B cell (primary cell): ENCODE results near the gene CUTA. TPM values are rescaled to one million over a fixed set of nuclear protein-coding genes. Genes with fewer than 3 reads are reported as not detected.

Experiments used
- ATAC-seq: fragments of 200-7000 bp; cut with Tn5 transposase; one replicate; pipeline ENCODE4 v1.10.0; 2021; ENCODE audit warnings: low read depth, mild to moderate bottlenecking, moderate number of reproducible peaks, moderate library complexity
- CTCF ChIA-PET: fragments of 350-600 bp; sonication (Branson Sonifier 250); formaldehyde crosslinking; loops from one replicate; lab custom pipeline; 2021; ENCODE audit warnings: antibody characterized with exemption, inconsistent platforms; lab: Charles Lee
- POLR2A ChIA-PET: fragments of 350-600 bp; sonication (Branson Sonifier 250); formaldehyde crosslinking; loops from one replicate; lab custom pipeline; 2021; ENCODE audit warnings: antibody characterized with exemption; lab: Charles Lee
- DNase-seq: peaks from one replicate; pipeline ENCODE4 v3.0.0; 2013
- H2AFZ ChIP-seq: 2 replicates; pipeline ENCODE4 v1.6.1; 2012; ENCODE audit warnings: mild to moderate bottlenecking, low read depth, low read length; ENCODE audit not compliant: insufficient read depth, poor library complexity, severe bottlenecking
- H3K27ac ChIP-seq, 2 donors: 1 replicate in 1 of 2; 2 replicates in 1 of 2; pipeline ENCODE4 v1.5.1; 2012 to 2013; ENCODE audit warnings: low read length in 2 of 2, mild to moderate bottlenecking in 2 of 2, moderate library complexity in 1 of 2
- H3K27me3 ChIP-seq, 4 experiments: fragments of 200-600 bp in 1 of 4; sonication (generic) in 1 of 4; replicated peaks in 1 of 4; 1 replicate in 2 of 4; 2 replicates in 2 of 4; pipeline versions ENCODE4 v1.6.1 to v1.7.0; 2013 to 2016; ENCODE audit warnings: low read length in 3 of 4, mild to moderate bottlenecking in 2 of 4, mixed read lengths in 1 of 4, moderate library complexity in 1 of 4; ENCODE audit not compliant: insufficient read depth in 4 of 4, control insufficient read depth in 3 of 4; ENCODE audit errors: control extremely low read depth in 1 of 4
- H3K36me3 ChIP-seq, 2 experiments: replicated peaks in 1 of 2; 1 replicate in 1 of 2; 2 replicates in 1 of 2; pipeline versions ENCODE4 v1.6.1 to v1.7.1; 2013; ENCODE audit warnings: low read length in 1 of 2; ENCODE audit not compliant: insufficient read depth in 2 of 2, control insufficient read depth in 1 of 2; ENCODE audit errors: control extremely low read depth in 1 of 2, extremely low read depth in 1 of 2
- H3K4me1 ChIP-seq, 2 donors: fragments of 200-600 bp in 1 of 2; sonication (generic) in 1 of 2; 1 replicate in 1 of 2; 2 replicates in 1 of 2; pipeline versions ENCODE4 v1.5.1 to v1.6.1; 2013 to 2017; ENCODE audit warnings: low read length in 2 of 2; ENCODE audit not compliant: control insufficient read depth in 2 of 2, insufficient read depth in 2 of 2
- H3K4me2 ChIP-seq: replicated peaks from 2 replicates; pipeline ENCODE3; 2012; ENCODE audit warnings: mild to moderate bottlenecking, low read depth, low read length; ENCODE audit not compliant: poor library complexity, severe bottlenecking
- H3K4me3 ChIP-seq, 5 experiments: fragments of 200-600 bp in 1 of 5; sonication (generic) in 1 of 5; 1 replicate in 3 of 5; 2 replicates in 2 of 5; pipeline versions ENCODE4 v1.5.1 to v1.7.0; 2011 to 2016; ENCODE audit warnings: low read length in 4 of 5, mild to moderate bottlenecking in 4 of 5, low read depth in 2 of 5, control low read depth in 1 of 5, moderate library complexity in 1 of 5; ENCODE audit not compliant: insufficient read depth in 1 of 5; ENCODE audit errors: control extremely low read depth in 1 of 5, extremely low read depth in 1 of 5
- H3K79me2 ChIP-seq: fragments of 200-600 bp; sonication (generic); one replicate; pipeline ENCODE4 v1.6.0; 2016; ENCODE audit warnings: low read length; ENCODE audit not compliant: control insufficient read depth, insufficient read depth
- H3K9ac ChIP-seq: fragments of 200-600 bp; sonication (generic); 2 replicates; pipeline ENCODE4 v1.6.1; 2017; ENCODE audit warnings: mild to moderate bottlenecking, low read length, moderate library complexity
- H3K9me3 ChIP-seq, 3 donors: one replicate each; pipeline versions ENCODE4 v1.6.1 to v1.7.1; 2013; ENCODE audit warnings: low read length in 2 of 3; ENCODE audit not compliant: control insufficient read depth in 2 of 3, insufficient read depth in 1 of 3; ENCODE audit errors: control extremely low read depth in 1 of 3
- H4K20me1 ChIP-seq: 2 replicates; pipeline ENCODE4 v1.6.0; 2012; ENCODE audit warnings: mild to moderate bottlenecking, low read length; ENCODE audit not compliant: insufficient read depth, control insufficient read depth, poor library complexity, severe bottlenecking
- H3K27ac Mint-ChIP-seq: one replicate; pipeline ENCODE4 v1.8.0; 2021; ENCODE audit warnings: mixed read lengths
- H3K27me3 Mint-ChIP-seq: one replicate; pipeline ENCODE4 v1.8.0; 2021; ENCODE audit warnings: mixed read lengths
- H3K4me1 Mint-ChIP-seq: one replicate; pipeline ENCODE4 v1.8.0; 2021; ENCODE audit warnings: mixed read lengths
- H3K4me3 Mint-ChIP-seq: one replicate; pipeline ENCODE4 v1.8.0; 2021; ENCODE audit warnings: mixed read lengths
- H3K9me3 Mint-ChIP-seq: one replicate; pipeline ENCODE4 v1.8.0; 2022; ENCODE audit warnings: mixed read lengths; ENCODE audit not compliant: insufficient read depth
- EZH2 ChIP-seq: IDR thresholded peaks from 2 replicates; pipeline ENCODE4 v1.6.1; 2012; ENCODE audit warnings: borderline replicate concordance, low read depth, mild to moderate bottlenecking, moderate library complexity, low read length; ENCODE audit not compliant: insufficient read depth, poor library complexity, severe bottlenecking
- WGBS: methylation state at CpG from one replicate; pipeline ENCODE4 v1.1.5; 2013; ENCODE audit warnings: missing lambda C conversion rate; ENCODE audit not compliant: insufficient coverage; 5-methylcytosine and 5-hydroxymethylcytosine counted together
- intact Hi-C: fragments of 100-400 bp; cut with micrococcal nuclease; formaldehyde crosslinking; loops from one replicate; pipeline ENCODE4 v1.10.0; 2022
- polyA plus RNA-seq: library from polyadenylated mRNA; depleted of rRNA; stranded (reverse); fragments of >200 nt; gene quantifications from 2 replicates; pipeline ENCODE4 v1.2.3, GENCODE V29; 2012
- total RNA-seq, 2 donors: library from RNA; stranded (reverse); fragments of 120-200 nt in 1 of 2; gene quantifications; 1 replicate in 1 of 2; 2 replicates in 1 of 2; pipeline versions ENCODE4 v1.2.3 to v1.2.4, GENCODE V29; 2013 to 2022
- TF ChIP-seq, protein P1 (sequence below): fragments of 200-600 bp; IDR thresholded peaks from one replicate; pipeline ENCODE4 v1.8.0; 2022; ENCODE audit warnings: antibody characterized with exemption, mild to moderate bottlenecking

The CUTA gene
- total and polyA plus RNA-seq, 2 donors (not counting 1 experiment from before 2014, with no cell fraction given), result 137 to 226 TPM

DNA sequence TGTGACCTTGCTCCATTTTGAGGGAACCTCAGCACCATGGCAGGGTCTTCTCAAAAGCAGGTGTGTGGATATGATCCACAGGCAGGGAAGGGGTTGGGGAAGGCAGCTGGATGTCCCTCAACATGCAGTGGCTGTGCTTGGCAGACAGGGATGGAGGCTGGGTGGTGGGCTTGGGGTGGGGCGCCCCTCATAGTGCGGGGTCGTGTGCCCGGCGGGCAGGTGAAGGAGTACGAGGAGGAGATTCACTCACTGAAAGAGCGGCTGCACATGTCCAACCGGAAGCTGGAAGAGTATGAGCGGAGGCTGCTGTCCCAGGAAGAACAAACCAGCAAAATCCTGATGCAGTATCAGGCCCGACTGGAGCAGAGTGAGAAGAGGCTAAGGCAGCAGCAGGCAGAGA is 28.4 kb upstream of the CUTA start:
- Mint-ChIP-seq H3K27ac (no peak overlapping the region), H3K9me3 (no peaks in the 10 kb centered on the region), H3K4me1 (no peaks in the 10 kb centered on the region), H3K4me3 (no peak overlapping the region), H3K27me3 (no peaks in the 10 kb centered on the region)
- CTCF ChIA-PET, result interaction anchor here (1.2 kb wide), 1 partner anchor 13 kb away, joined by 3 read pairs; no protein-coding TSS in a partner anchor
- no peaks in the 10 kb centered on the region for H4K20me1 ChIP-seq
- 96% methylated on average over 10 of the region's 10 CpGs for WGBS
- peaks cover 0 to 32% of the 10 kb centered on the region in 2 experiments for H3K36me3 ChIP-seq
- no peaks in the 10 kb centered on the region for H3K9me3 ChIP-seq
- DNase-seq, result no peak
- TF ChIP-seq, protein P1, sequence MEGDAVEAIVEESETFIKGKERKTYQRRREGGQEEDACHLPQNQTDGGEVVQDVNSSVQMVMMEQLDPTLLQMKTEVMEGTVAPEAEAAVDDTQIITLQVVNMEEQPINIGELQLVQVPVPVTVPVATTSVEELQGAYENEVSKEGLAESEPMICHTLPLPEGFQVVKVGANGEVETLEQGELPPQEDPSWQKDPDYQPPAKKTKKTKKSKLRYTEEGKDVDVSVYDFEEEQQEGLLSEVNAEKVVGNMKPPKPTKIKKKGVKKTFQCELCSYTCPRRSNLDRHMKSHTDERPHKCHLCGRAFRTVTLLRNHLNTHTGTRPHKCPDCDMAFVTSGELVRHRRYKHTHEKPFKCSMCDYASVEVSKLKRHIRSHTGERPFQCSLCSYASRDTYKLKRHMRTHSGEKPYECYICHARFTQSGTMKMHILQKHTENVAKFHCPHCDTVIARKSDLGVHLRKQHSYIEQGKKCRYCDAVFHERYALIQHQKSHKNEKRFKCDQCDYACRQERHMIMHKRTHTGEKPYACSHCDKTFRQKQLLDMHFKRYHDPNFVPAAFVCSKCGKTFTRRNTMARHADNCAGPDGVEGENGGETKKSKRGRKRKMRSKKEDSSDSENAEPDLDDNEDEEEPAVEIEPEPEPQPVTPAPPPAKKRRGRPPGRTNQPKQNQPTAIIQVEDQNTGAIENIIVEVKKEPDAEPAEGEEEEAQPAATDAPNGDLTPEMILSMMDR, result no peak
- no peak for TF ChIP-seq EZH2
- H3K4me2 ChIP-seq, result no peak overlapping the region
- H2AFZ ChIP-seq, result no peak overlapping the region
- H3K79me2 ChIP-seq, result no peaks in the 10 kb centered on the region
- no peak for ATAC-seq
- no peaks in the 10 kb centered on the region for H3K4me1 ChIP-seq
- POLR2A ChIA-PET, result no interaction called here
- H3K27ac ChIP-seq, result no peak overlapping the region
- no peaks in the 10 kb centered on the region for H3K27me3 ChIP-seq
- intact Hi-C loops, result no loop called here
- no peak overlapping the region for H3K9ac ChIP-seq
- no peak overlapping the region for H3K4me3 ChIP-seq

- no peak overlapping the region for H3K27ac ChIP-seq
- H3K79me2 ChIP-seq, result no peaks in the 10 kb centered on the region
- Mint-ChIP-seq H3K27me3 (no peaks in the 10 kb centered on the region), H3K9me3 (no peaks in the 10 kb centered on the region), H3K4me1 (no peaks in the 10 kb centered on the region), H3K4me3 (no peak overlapping the region), H3K27ac (no peak overlapping the region)
- DNase-seq, result no peak
- no peaks in the 10 kb centered on the region for H3K27me3 ChIP-seq
- no peaks in the 10 kb centered on the region for H3K4me1 ChIP-seq
- ChIA-PET CTCF (no interaction called here), POLR2A (no interaction called here)
- no peak for ATAC-seq
- WGBS, result 70% methylated on average over 2 of the region's 3 CpGs
- no peak overlapping the region for H3K4me3 ChIP-seq
- H3K9me3 ChIP-seq, result no peaks in the 10 kb centered on the region
- H3K36me3 ChIP-seq, result peaks cover 0 to 40% of the 10 kb centered on the region in 2 experiments
- intact Hi-C loops, result no loop called here
- TF ChIP-seq, protein P1, result no peak
- no peaks in the 10 kb centered on the region for H4K20me1 ChIP-seq
- no peak overlapping the region for H2AFZ ChIP-seq
- no peak overlapping the region for H3K9ac ChIP-seq
- no peak overlapping the region for H3K4me2 ChIP-seq
Observed at GRCh38 chr6:33445119-33445603, 27.3 kb upstream of the CUTA start.
